Coronary artery (tissue), 2 donors: ENCODE data around the gene INTS1.
"Not testable (repeated sequence)": the region's sequence is repeated elsewhere in the genome, so short reads cannot be mapped to it uniquely, and the experiment has no call there.

Experiments
- DNase-seq: peaks from one replicate; pipeline ENCODE4 v3.0.0-alpha.2; 2017; ENCODE audit warnings: low spot score
- H3K27ac ChIP-seq, 2 donors: fragments of 200-600 bp; sonication (generic); one replicate each; pipeline ENCODE4 v1.5.1; 2016 to 2019
- H3K4me3 ChIP-seq: fragments of 200-600 bp; sonication (generic); 2 replicates; pipeline ENCODE4 v1.5.1; 2016; ENCODE audit warnings: mild to moderate bottlenecking, moderate library complexity
- CTCF ChIP-seq: fragments of 200-600 bp; sonication (generic); IDR thresholded peaks from one replicate; pipeline ENCODE4 v1.5.1; 2019; ENCODE audit warnings: antibody characterized with exemption

INTS1 gene

DNA sequence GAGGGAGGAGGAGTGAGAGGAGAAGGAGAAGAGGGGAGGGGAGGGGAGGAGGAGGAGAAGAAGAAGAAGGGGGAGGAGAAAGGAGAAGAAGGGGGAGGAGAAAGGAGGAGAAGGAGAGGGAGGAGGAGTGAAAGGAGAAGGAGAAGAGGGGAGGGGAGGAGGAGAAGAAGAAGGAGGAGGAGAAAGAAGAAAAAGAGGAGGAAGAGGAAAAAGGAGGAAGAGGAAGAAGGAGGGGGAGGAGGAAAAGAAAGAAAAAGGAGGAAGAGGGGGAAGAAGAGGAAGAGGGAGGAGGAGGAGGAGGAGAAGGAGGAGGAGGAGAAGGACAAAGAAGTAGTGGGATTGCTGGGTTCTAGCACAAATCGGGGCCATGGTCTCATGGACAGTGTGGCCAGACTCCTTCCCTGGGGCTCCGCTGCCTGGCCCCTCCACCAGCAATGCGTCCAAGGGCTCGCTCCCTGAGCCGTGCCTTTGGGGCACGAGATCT is 22.1 kb upstream of the INTS1 start:
- H3K27ac ChIP-seq: no peak overlapping the region
- no peak for DNase-seq
- TF ChIP-seq CTCF: no peak
- no peak overlapping the region for H3K4me3 ChIP-seq

DNA sequence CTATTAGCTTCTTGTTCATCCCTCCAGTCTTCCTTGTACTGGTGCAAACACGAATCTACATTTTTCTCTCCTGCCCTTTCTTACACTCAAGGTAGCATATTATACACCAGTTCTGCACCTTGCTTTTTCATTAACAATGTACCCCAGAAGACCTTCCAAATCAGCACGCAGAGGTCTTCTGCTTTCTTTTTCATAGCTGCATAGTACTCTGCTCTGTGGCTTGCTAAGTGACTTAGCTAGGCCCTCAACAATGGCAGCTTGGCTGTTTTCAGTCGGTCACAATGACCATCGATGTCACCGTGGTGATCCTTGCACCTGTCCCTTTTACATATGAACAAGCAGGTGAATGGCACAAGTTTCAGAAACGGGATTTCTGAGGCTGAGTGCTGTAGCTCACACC is 21.2 kb upstream of the INTS1 start:
- DNase-seq: no peak
- TF ChIP-seq CTCF: no peak
- H3K4me3 ChIP-seq: no peak overlapping the region
- no peak overlapping the region for H3K27ac ChIP-seq

DNA sequence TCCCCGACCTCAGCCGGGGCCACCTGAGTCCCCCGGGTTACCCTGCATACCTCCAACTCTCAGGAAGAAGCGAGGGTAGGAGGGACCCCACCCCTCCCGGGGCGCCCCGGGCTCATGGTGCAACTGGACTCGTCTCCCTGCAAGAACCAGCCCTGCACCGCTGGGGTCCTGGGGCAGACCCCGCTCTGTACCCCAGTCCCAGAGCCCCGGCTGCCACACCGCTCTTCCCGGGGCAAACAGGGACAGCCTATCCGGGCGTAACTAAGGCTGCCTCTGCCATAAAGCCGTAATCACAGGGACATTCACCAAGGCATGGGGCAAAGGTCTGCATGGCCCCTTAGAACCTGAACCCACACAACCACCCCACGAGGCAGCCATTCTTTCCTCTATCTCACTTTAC is 19.7 kb upstream of the INTS1 start:
- H3K4me3 ChIP-seq: no peak overlapping the region
- no peak overlapping the region for H3K27ac ChIP-seq
- TF ChIP-seq CTCF: no peak
- no peak for DNase-seq

DNA sequence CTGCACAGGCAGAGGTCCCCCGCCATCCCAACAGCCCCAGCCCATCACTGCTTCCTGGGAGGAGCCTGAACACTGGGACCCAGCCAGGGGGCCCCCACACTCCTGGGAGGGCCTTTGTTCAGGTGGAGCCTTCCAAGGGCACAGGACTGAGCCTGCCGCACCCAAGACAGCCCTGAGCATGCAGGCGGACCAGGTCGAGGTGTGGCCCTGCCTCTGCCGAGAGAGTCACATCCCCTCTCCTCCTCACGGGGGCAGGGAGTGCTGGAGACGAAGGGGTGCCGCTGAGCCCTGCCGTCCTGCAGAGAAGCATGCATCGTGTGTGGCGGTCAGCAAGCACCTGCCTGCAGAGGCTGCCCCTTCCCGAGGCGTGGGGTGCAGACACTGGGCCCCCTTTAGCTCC is 19.0 kb upstream of the INTS1 start:
- DNase-seq: no peak
- H3K27ac ChIP-seq: no peak overlapping the region
- no peak for TF ChIP-seq CTCF
- H3K4me3 ChIP-seq: no peak overlapping the region

DNA sequence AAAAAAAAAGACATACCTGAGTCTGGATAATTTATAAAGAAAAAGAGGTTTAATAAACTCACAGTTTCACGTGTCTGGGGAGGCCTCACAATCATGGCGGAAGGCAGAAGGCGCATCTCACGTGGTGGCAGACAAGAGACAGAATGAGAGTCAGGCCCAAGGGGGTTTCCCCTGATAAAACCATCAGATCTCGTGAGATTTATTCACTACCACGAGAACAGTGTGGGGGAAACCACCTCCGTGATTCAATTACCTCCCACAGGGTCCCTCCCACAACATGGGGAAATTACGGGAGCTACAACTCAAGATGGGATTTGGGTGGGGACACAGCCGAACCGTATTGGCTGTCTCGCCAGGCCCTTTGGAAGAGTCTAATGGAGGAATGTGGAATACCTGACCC is 17.3 kb upstream of the INTS1 start:
- TF ChIP-seq CTCF: no peak
- no peak overlapping the region for H3K27ac ChIP-seq

GRCh38 chr7:1520539-1521234 is 16.5 kb upstream of the INTS1 start:
- DNase-seq: no peak
- no peak overlapping the region for H3K4me3 ChIP-seq
- no peak for TF ChIP-seq CTCF
- H3K27ac ChIP-seq: no peak overlapping the region

More for the DNA sequence above, 17.3 kb upstream of the INTS1 start:
- no peak for DNase-seq
- H3K4me3 ChIP-seq: no peak overlapping the region

DNA sequence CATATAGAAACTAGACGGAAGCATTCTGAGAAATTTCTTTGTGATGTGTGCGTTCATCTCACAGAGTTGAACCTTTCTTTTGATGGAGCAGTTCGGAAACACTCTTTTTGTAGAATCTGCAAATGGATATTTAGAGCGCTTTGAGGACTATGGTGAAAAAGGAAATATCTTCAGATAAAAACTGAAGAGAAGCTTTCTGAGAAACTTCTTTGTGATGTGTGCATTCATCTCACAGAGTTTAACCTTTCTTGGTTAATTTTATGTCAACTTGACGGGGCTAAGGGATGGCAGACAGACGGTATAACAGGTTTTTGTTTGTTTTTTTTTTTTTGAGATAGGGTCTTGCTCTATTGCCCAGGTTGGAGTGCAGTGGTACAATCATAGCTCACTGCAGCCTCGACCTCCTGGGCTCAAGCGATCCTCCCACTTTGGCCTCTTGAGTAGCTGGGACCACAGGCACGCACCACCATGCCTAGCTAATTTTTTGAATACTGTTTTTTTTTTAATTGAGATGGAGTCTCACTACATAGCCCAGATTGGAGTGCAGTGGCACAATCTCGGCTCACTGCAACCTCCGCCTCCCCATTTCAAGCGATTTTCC is 15.2 kb upstream of the INTS1 start:
- not testable (repeated sequence) for H3K4me3 ChIP-seq, H3K27ac ChIP-seq, DNase-seq
